Measurements from ENCODE around the gene DUS1L. TPM values are rescaled to one million over a fixed set of nuclear protein-coding genes. Genes with fewer than 3 reads are reported as not detected.
A peak's percentile ranks its signal among the peaks of the same experiment; 100 is the strongest.

Gene DUS1L
- total RNA-seq, 1 donor from 2014 or later, result 73.3 TPM

GRCh38 chr17:82097184-82097918 is 31.7 kb upstream of the DUS1L start:
- H3K27ac Mint-ChIP-seq (ENCODE audit: unreplicated experiment), result no peak overlapping the region
- DNase-seq (ENCODE audit: extremely low spot score, unreplicated experiment), result peak; percentile 91

GRCh38 chr17:82096709-82097183 is 31.1 kb upstream of the DUS1L start:
- H3K9me3 Mint-ChIP-seq (ENCODE audit: unreplicated experiment), result no peaks in the 10 kb centered on the region
- H3K27me3 Mint-ChIP-seq (ENCODE audit: unreplicated experiment), result no peaks in the 10 kb centered on the region
- no peak overlapping the region for H3K27ac Mint-ChIP-seq (ENCODE audit: unreplicated experiment)
- no peak for DNase-seq (ENCODE audit: extremely low spot score, unreplicated experiment)
- H3K36me3 Mint-ChIP-seq (ENCODE audit: unreplicated experiment), result peaks cover 3% of the 10 kb centered on the region
- H3K4me1 Mint-ChIP-seq (ENCODE audit: unreplicated experiment), result peaks cover 25% of the 10 kb centered on the region
- H3K4me3 Mint-ChIP-seq (ENCODE audit: unreplicated experiment), result peak overlapping the region; percentile 67
- TF ChIP-seq CTCF (IDR thresholded peaks at IDR 0.05), result no peak

More at GRCh38 chr17:82097184-82097918, 31.7 kb upstream of the DUS1L start:
- no peak for TF ChIP-seq CTCF (IDR thresholded peaks at IDR 0.05)
- Mint-ChIP-seq H3K4me3 (ENCODE audit: unreplicated experiment) (peak overlapping the region; percentile 67), H3K4me1 (ENCODE audit: unreplicated experiment) (peaks cover 25% of the 10 kb centered on the region), H3K27me3 (ENCODE audit: unreplicated experiment) (no peaks in the 10 kb centered on the region), H3K36me3 (ENCODE audit: unreplicated experiment) (peaks cover 3% of the 10 kb centered on the region), H3K9me3 (ENCODE audit: unreplicated experiment) (no peaks in the 10 kb centered on the region)

GRCh38 chr17:82095777-82096708 is 30.4 kb upstream of the DUS1L start:
- H3K9me3 Mint-ChIP-seq (ENCODE audit: unreplicated experiment), result no peaks in the 10 kb centered on the region
- H3K4me1 Mint-ChIP-seq (ENCODE audit: unreplicated experiment), result peaks cover 25% of the 10 kb centered on the region
- no peak for DNase-seq (ENCODE audit: extremely low spot score, unreplicated experiment)
- H3K27me3 Mint-ChIP-seq (ENCODE audit: unreplicated experiment), result no peaks in the 10 kb centered on the region
- peak overlapping the region; percentile 67 for H3K4me3 Mint-ChIP-seq (ENCODE audit: unreplicated experiment)
- TF ChIP-seq CTCF (IDR thresholded peaks at IDR 0.05), result no peak
- H3K27ac Mint-ChIP-seq (ENCODE audit: unreplicated experiment), result peak overlapping the region; percentile 50
- H3K36me3 Mint-ChIP-seq (ENCODE audit: unreplicated experiment), result peaks cover 3% of the 10 kb centered on the region

GRCh38 chr17:82094931-82095776 is 29.6 kb upstream of the DUS1L start:
- DNase-seq (ENCODE audit: extremely low spot score, unreplicated experiment), result no peak
- no peak for TF ChIP-seq CTCF (IDR thresholded peaks at IDR 0.05)
- H3K4me3 Mint-ChIP-seq (ENCODE audit: unreplicated experiment), result no peak overlapping the region
- peaks cover 23% of the 10 kb centered on the region for H3K4me1 Mint-ChIP-seq (ENCODE audit: unreplicated experiment)
- peaks cover 3% of the 10 kb centered on the region for H3K36me3 Mint-ChIP-seq (ENCODE audit: unreplicated experiment)
- no peak overlapping the region for H3K27ac Mint-ChIP-seq (ENCODE audit: unreplicated experiment)
- no peaks in the 10 kb centered on the region for H3K9me3 Mint-ChIP-seq (ENCODE audit: unreplicated experiment)
- H3K27me3 Mint-ChIP-seq (ENCODE audit: unreplicated experiment), result no peaks in the 10 kb centered on the region
